ENCODE data around the gene EML6.

EML6 gene

DNA sequence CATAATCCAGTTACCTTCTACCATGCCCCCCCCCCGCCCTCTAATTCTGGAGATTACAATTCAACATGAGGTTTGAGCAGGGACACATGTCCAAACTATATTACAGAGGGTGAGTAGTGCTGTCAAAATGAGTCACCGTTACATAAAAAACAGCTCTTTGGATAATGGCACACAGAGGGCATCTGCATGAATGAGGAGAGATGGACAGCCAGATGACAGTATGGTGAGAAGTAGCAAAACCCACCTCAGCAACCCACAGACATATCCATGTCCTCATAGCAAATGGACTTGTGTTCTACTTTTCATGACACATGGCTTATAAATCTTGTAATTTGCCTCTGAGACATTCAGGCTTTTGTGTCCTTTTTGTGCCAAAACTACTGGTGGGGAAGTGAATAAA, 132.0 kb downstream of the EML6 start:
- H3K27ac ChIP-seq (ENCODE audit: insufficient read depth, low read length, poor library complexity, severe bottlenecking), result no peak overlapping the region
- H3K36me3 ChIP-seq (ENCODE audit: control insufficient read depth, insufficient read depth, low read length), result no peaks in the 10 kb centered on the region
- no peak overlapping the region for H3K4me3 ChIP-seq (ENCODE audit: insufficient read depth, low read depth, low read length, poor library complexity, severe bottlenecking)
- H3K4me1 ChIP-seq (ENCODE audit: control insufficient read depth, insufficient read depth, low read length, poor library complexity, severe bottlenecking), result no peaks in the 10 kb centered on the region
- H3K9me3 ChIP-seq (ENCODE audit: control insufficient read depth, low read length), result no peaks in the 10 kb centered on the region
- no peak for DNase-seq
- H3K27me3 ChIP-seq (replicated peaks; ENCODE audit: control insufficient read depth, insufficient read depth, low read length, poor library complexity, severe bottlenecking), result no peaks in the 10 kb centered on the region

DNA sequence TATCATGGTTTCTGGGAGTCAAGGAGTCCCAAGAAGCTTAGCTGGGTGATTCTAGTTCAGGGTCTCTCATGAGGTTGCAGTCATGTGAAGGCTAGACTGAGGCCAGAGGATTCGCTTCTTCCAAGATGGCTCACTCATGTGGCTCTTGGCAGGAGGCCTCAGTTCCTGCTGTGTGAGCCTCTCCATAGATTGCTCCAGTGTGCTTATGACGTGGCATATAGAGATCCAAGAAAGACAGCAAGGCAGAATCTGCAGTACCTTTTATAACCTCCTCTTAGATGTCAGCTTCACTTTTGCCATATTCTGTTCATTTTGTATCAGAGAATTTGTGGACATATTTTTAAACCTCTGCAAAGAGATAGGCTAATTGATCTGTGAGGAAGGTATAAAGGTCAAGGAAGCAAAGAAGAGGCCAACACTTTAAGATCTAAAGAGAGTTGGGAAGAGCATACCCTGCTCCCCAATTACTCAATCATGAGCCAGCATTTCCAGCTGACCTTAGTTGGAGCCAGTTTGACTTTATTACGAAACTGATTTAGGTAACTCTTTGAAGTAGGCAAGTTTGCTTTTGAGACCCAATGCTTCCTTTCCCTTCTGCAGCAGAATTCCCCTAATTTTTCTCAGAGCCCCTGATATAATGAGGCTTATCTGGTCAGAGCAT, 134.7 kb downstream of the EML6 start:
- Histone ChIP-seq H3K4me1 (ENCODE audit: control insufficient read depth, insufficient read depth, low read length, poor library complexity, severe bottlenecking) (no peaks in the 10 kb centered on the region), H3K9me3 (ENCODE audit: control insufficient read depth, low read length) (no peaks in the 10 kb centered on the region), H3K4me3 (ENCODE audit: insufficient read depth, low read depth, low read length, poor library complexity, severe bottlenecking) (no peak overlapping the region), H3K27ac (ENCODE audit: insufficient read depth, low read length, poor library complexity, severe bottlenecking) (no peak overlapping the region), H3K27me3 (replicated peaks; ENCODE audit: control insufficient read depth, insufficient read depth, low read length, poor library complexity, severe bottlenecking) (no peaks in the 10 kb centered on the region), H3K36me3 (ENCODE audit: control insufficient read depth, insufficient read depth, low read length) (no peaks in the 10 kb centered on the region)
- DNase-seq, result no peak

DNA sequence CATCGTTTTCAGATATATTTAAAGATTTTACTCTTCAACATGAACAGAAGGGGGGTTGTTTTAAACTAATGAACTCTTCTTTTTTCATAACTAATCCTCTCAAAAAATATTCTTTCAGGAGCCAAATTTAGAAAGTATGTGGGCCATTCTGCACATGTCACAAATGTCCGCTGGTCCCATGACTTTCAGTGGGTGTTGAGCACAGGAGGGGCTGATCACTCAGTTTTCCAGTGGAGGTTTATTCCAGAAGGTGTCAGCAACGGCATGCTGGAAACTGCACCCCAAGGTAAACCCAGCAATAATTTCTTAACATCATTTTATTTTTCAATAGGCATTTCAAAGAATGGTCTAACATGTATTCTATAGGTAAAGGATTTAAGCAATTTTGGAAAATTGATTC, 136.0 kb downstream of the EML6 start:
- no peaks in the 10 kb centered on the region for H3K4me1 ChIP-seq (ENCODE audit: control insufficient read depth, insufficient read depth, low read length, poor library complexity, severe bottlenecking)
- no peaks in the 10 kb centered on the region for H3K9me3 ChIP-seq (ENCODE audit: control insufficient read depth, low read length)
- H3K4me3 ChIP-seq (ENCODE audit: insufficient read depth, low read depth, low read length, poor library complexity, severe bottlenecking), result no peak overlapping the region
- no peak overlapping the region for H3K27ac ChIP-seq (ENCODE audit: insufficient read depth, low read length, poor library complexity, severe bottlenecking)
- DNase-seq, result no peak
- no peaks in the 10 kb centered on the region for H3K36me3 ChIP-seq (ENCODE audit: control insufficient read depth, insufficient read depth, low read length)
- H3K27me3 ChIP-seq (replicated peaks; ENCODE audit: control insufficient read depth, insufficient read depth, low read length, poor library complexity, severe bottlenecking), result no peaks in the 10 kb centered on the region

DNA sequence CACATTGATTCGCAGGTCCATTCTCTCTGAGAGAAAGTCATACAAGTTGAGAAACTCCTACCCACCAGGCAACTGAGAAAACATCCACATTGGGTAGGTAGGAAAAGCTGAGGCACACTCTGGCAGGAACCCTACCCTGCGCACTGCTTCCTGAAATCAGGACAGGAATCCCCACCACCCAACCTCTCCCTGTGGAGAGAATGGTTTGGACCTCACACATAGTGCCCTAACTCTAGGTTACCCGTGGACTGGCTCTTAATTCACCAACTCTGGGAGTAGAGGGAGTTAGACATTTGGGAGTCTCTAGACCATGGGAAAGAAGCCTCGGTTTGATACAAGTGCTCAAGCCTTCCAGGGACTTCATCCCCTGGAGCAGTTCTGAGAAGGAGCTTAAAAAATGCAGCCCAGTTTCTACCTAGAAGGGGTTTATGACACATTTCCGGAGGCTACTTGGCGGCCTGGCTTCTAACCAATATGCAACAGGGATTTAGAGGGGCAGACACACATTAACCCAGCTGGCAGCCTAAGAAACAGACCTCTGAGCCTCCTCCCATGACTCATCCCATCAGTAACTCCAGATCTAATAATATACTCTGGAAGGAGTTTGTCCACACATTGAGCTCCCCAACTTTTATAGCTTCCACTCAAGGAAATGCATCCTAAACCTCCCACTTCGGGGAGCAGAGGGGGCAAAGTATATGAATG, 136.7 kb downstream of the EML6 start:
- Histone ChIP-seq H3K27me3 (replicated peaks; ENCODE audit: control insufficient read depth, insufficient read depth, low read length, poor library complexity, severe bottlenecking) (no peaks in the 10 kb centered on the region), H3K4me3 (ENCODE audit: insufficient read depth, low read depth, low read length, poor library complexity, severe bottlenecking) (no peak overlapping the region), H3K27ac (ENCODE audit: insufficient read depth, low read length, poor library complexity, severe bottlenecking) (no peak overlapping the region), H3K9me3 (ENCODE audit: control insufficient read depth, low read length) (no peaks in the 10 kb centered on the region), H3K36me3 (ENCODE audit: control insufficient read depth, insufficient read depth, low read length) (no peaks in the 10 kb centered on the region), H3K4me1 (ENCODE audit: control insufficient read depth, insufficient read depth, low read length, poor library complexity, severe bottlenecking) (no peaks in the 10 kb centered on the region)
- DNase-seq, result no peak

DNA sequence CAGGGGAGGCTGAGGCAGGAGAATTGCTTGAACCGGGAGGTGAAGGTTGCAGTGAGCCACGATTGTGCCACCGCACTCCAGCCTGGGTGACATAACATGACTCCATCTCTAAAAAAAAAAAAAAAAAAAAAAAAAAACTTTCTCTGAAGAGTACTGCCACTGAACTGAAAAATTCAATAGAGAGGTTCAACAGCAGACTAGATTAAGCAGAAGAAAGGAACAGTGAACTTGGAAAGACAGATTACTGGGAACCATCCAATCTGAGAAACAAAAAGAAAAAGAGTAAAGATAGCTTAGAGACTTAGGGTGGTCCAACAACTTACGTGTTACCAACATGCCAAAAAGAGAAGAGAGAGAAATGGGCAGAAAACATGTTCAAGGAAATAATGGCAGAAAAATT, 138.8 kb downstream of the EML6 start:
- DNase-seq, result no peak
- Histone ChIP-seq H3K9me3 (ENCODE audit: control insufficient read depth, low read length) (no peaks in the 10 kb centered on the region), H3K27me3 (replicated peaks; ENCODE audit: control insufficient read depth, insufficient read depth, low read length, poor library complexity, severe bottlenecking) (no peaks in the 10 kb centered on the region), H3K4me3 (ENCODE audit: insufficient read depth, low read depth, low read length, poor library complexity, severe bottlenecking) (no peak overlapping the region), H3K36me3 (ENCODE audit: control insufficient read depth, insufficient read depth, low read length) (no peaks in the 10 kb centered on the region), H3K27ac (ENCODE audit: insufficient read depth, low read length, poor library complexity, severe bottlenecking) (no peak overlapping the region), H3K4me1 (ENCODE audit: control insufficient read depth, insufficient read depth, low read length, poor library complexity, severe bottlenecking) (no peaks in the 10 kb centered on the region)

DNA sequence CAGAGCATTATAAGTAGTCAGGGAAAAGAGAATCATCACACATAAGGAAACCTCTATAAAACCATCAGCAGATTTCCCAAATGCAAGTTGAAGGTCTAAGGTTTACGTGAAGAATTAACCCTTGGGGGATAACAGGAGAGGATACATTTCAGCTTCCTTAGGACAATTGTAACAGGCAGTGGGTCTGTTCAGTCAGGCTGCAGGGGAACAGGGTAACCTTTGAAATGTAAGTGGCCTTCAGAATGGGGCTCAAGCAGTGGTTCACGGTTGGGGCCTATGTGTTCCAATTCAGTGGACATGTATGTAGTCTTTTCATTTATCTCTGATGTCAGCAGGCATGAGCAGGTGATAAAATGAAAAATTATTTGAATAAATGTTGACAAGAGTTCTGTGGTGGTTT, 139.3 kb downstream of the EML6 start:
- no peak overlapping the region for H3K4me3 ChIP-seq (ENCODE audit: insufficient read depth, low read depth, low read length, poor library complexity, severe bottlenecking)
- no peak for DNase-seq
- H3K27ac ChIP-seq (ENCODE audit: insufficient read depth, low read length, poor library complexity, severe bottlenecking), result no peak overlapping the region
- no peaks in the 10 kb centered on the region for H3K27me3 ChIP-seq (replicated peaks; ENCODE audit: control insufficient read depth, insufficient read depth, low read length, poor library complexity, severe bottlenecking)
- H3K4me1 ChIP-seq (ENCODE audit: control insufficient read depth, insufficient read depth, low read length, poor library complexity, severe bottlenecking), result no peaks in the 10 kb centered on the region
- no peaks in the 10 kb centered on the region for H3K36me3 ChIP-seq (ENCODE audit: control insufficient read depth, insufficient read depth, low read length)
- H3K9me3 ChIP-seq (ENCODE audit: control insufficient read depth, low read length), result no peaks in the 10 kb centered on the region

DNA sequence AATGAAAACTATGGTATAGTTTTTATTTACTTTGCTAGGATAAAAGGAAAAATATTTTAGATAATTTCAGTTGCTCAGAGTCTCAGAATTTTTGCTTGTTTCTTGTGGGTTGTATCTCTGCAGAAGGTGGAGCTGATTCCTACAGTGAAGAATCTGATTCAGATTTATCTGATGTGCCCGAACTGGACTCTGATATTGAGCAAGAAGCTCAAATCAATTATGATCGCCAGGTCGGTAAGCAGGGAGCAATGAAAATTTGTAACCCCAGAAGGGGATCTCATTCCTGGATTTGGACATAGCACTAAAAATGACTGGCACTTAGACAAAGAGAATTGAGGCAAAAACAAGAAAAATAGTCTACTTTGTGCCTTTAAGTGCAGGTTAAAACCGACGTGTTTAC, 140.2 kb downstream of the EML6 start:
- Histone ChIP-seq H3K9me3 (ENCODE audit: control insufficient read depth, low read length) (no peaks in the 10 kb centered on the region), H3K27me3 (replicated peaks; ENCODE audit: control insufficient read depth, insufficient read depth, low read length, poor library complexity, severe bottlenecking) (no peaks in the 10 kb centered on the region), H3K27ac (ENCODE audit: insufficient read depth, low read length, poor library complexity, severe bottlenecking) (no peak overlapping the region), H3K4me1 (ENCODE audit: control insufficient read depth, insufficient read depth, low read length, poor library complexity, severe bottlenecking) (no peaks in the 10 kb centered on the region), H3K36me3 (ENCODE audit: control insufficient read depth, insufficient read depth, low read length) (no peaks in the 10 kb centered on the region), H3K4me3 (ENCODE audit: insufficient read depth, low read depth, low read length, poor library complexity, severe bottlenecking) (no peak overlapping the region)
- DNase-seq, result no peak

DNA sequence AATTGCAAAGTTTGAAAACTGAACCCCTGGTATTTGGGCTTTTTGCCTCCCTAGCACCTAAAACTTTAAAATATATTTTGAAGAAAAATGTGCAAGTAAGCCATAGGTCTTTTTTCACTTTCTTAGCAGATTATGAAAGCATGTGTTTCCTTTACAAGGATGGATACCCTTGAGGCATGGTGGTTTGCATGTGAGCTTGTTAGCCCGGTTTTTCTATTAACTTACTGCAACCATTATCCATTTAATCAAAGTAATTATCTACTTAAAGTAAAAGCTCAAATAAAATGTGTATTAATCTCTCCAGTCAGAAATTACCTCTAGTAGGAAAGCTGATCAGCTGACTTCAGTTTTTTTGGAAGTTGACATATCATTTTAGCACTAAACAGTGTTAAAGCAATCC, 140.6 kb downstream of the EML6 start:
- H3K27ac ChIP-seq (ENCODE audit: insufficient read depth, low read length, poor library complexity, severe bottlenecking), result no peak overlapping the region
- no peaks in the 10 kb centered on the region for H3K9me3 ChIP-seq (ENCODE audit: control insufficient read depth, low read length)
- no peaks in the 10 kb centered on the region for H3K36me3 ChIP-seq (ENCODE audit: control insufficient read depth, insufficient read depth, low read length)
- no peak overlapping the region for H3K4me3 ChIP-seq (ENCODE audit: insufficient read depth, low read depth, low read length, poor library complexity, severe bottlenecking)
- H3K4me1 ChIP-seq (ENCODE audit: control insufficient read depth, insufficient read depth, low read length, poor library complexity, severe bottlenecking), result no peaks in the 10 kb centered on the region
- H3K27me3 ChIP-seq (replicated peaks; ENCODE audit: control insufficient read depth, insufficient read depth, low read length, poor library complexity, severe bottlenecking), result no peaks in the 10 kb centered on the region
- no peak for DNase-seq

DNA sequence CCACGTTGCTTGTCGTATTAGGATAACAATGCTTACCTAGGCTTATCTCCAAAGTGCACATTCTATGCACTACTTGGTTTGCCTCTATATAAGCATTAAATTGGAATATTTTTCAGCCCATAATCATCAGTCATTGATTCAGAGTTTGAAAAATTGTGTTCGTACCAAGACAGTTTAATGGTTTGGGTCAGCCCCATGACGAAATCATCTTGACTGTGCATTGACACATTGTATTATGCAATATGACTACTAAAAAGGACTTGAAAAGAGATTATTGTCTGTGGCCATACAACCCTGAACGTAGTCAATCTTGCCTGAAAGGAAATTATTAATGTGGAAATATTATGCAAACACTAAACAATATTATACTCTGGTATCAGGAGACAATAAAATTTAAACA, 141.3 kb downstream of the EML6 start:
- Histone ChIP-seq H3K9me3 (ENCODE audit: control insufficient read depth, low read length) (no peaks in the 10 kb centered on the region), H3K27me3 (replicated peaks; ENCODE audit: control insufficient read depth, insufficient read depth, low read length, poor library complexity, severe bottlenecking) (no peaks in the 10 kb centered on the region), H3K4me3 (ENCODE audit: insufficient read depth, low read depth, low read length, poor library complexity, severe bottlenecking) (no peak overlapping the region), H3K4me1 (ENCODE audit: control insufficient read depth, insufficient read depth, low read length, poor library complexity, severe bottlenecking) (no peaks in the 10 kb centered on the region), H3K27ac (ENCODE audit: insufficient read depth, low read length, poor library complexity, severe bottlenecking) (no peak overlapping the region), H3K36me3 (ENCODE audit: control insufficient read depth, insufficient read depth, low read length) (no peaks in the 10 kb centered on the region)
- DNase-seq, result no peak

DNA sequence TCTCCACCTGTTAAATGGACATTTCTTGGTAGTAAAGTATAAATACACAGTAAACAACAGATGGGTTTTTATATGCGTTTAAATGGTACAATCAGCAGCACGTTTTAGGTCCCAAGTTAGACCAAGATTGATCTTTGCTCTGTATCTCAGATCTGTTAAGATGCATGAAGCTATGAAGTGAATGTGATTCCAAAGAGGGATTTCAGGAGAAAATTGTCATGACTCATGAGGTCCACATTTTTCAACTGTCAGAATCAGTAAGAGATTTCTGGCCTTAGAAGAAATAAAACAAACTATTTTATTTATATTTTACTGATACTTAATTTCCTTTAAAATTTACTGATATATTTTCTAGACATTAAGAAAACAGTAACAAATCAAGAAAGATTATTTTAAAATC, 142.7 kb downstream of the EML6 start:
- H3K27me3 ChIP-seq (replicated peaks; ENCODE audit: control insufficient read depth, insufficient read depth, low read length, poor library complexity, severe bottlenecking), result no peaks in the 10 kb centered on the region
- H3K27ac ChIP-seq (ENCODE audit: insufficient read depth, low read length, poor library complexity, severe bottlenecking), result no peak overlapping the region
- DNase-seq, result no peak
- no peak overlapping the region for H3K4me3 ChIP-seq (ENCODE audit: insufficient read depth, low read depth, low read length, poor library complexity, severe bottlenecking)
- H3K36me3 ChIP-seq (ENCODE audit: control insufficient read depth, insufficient read depth, low read length), result no peaks in the 10 kb centered on the region
- H3K4me1 ChIP-seq (ENCODE audit: control insufficient read depth, insufficient read depth, low read length, poor library complexity, severe bottlenecking), result no peaks in the 10 kb centered on the region
- H3K9me3 ChIP-seq (ENCODE audit: control insufficient read depth, low read length), result no peaks in the 10 kb centered on the region
